HG03139 (cell line): ENCODE results near the gene GJD4.

Source experiments
- ATAC-seq: cut with Tn5 transposase; IDR thresholded peaks from one replicate; pipeline ENCODE4 v1.9.1; 2021; ENCODE audit not compliant: unreplicated experiment

The GJD4 gene

GRCh38 chr10:35614312-35614711, 9.2 kb downstream of the GJD4 start:
- no peak for ATAC-seq

- ATAC-seq, result no peak
Measured at GRCh38 chr10:35626971-35627507, 21.9 kb downstream of the GJD4 start.

DNA sequence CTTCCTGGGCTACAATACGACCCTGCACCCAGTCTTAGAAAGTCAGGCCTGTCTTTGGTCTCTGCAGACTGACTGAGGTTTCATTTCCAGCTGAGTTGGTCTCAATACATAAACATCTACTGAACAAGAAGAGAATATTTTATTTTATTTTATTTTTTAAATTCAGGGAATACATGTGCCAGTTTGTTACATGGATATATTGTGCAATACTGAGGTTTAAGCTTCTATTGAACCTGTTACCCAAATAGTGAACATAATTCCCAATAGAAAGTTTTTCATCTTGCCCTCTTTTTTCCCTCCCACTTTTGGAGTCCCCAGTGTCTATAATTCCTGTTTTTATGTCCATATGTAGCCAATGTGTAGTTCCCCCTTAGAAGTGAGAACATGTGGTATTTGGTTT, 26.3 kb downstream of the GJD4 start:
- ATAC-seq, result no peak

- ATAC-seq, result no peak
Measured at GRCh38 chr10:35632027-35632426, 26.9 kb downstream of the GJD4 start.

- no peak for ATAC-seq
Measured at GRCh38 chr10:35633006-35633980, 28.2 kb downstream of the GJD4 start.

DNA sequence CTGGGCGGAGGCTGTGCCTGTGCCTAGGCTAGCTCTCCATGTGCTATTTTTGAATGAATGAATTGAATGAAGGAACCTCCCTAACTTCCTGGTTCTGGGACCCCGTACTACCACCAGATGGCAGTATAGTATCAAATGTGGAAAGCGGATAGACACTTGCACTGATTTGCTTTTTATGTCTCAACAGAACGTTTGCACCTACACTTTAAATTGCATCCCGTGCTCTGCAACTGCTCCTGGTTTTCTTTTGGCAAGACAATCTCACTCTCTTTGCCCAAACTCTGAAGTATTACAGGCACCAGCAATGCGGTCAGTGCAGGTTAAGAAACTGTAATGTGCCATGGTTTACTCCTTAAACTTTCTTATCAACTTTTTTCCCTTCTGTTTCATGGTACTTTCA, 30.4 kb downstream of the GJD4 start:
- no peak for ATAC-seq

- no peak for ATAC-seq
Measured at GRCh38 chr10:35636956-35637355, 31.8 kb downstream of the GJD4 start.

- no peak for ATAC-seq
Measured at GRCh38 chr10:35637462-35637861, 32.3 kb downstream of the GJD4 start.

- no peak for ATAC-seq
Measured at GRCh38 chr10:35638101-35638500, 33.0 kb downstream of the GJD4 start.

- no peak for ATAC-seq
Measured at GRCh38 chr10:35639021-35639727, 34.0 kb downstream of the GJD4 start.

- no peak for ATAC-seq
Measured at GRCh38 chr10:35639728-35640401, 34.7 kb downstream of the GJD4 start.

DNA sequence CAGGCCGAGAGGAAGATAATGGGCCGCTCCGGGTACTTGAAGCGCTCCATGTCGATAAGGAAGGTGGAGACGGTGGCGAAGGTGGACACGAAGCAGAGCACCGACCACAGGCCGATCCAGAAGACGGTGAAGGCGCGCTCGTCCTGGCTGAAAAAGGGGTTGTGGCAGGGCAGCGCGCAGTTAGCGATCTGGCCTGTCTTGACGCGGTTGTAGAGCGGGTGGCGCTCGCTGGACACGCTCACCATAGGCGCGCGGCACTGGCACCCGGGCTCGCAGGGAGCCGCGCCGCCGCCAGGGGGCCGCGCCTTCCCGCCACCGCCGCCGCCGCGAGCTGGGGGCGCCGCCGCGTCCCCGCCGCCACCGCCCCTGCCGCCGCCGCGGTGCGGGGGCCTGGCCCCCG, 35.3 kb downstream of the GJD4 start:
- peak; percentile 35 for ATAC-seq

DNA sequence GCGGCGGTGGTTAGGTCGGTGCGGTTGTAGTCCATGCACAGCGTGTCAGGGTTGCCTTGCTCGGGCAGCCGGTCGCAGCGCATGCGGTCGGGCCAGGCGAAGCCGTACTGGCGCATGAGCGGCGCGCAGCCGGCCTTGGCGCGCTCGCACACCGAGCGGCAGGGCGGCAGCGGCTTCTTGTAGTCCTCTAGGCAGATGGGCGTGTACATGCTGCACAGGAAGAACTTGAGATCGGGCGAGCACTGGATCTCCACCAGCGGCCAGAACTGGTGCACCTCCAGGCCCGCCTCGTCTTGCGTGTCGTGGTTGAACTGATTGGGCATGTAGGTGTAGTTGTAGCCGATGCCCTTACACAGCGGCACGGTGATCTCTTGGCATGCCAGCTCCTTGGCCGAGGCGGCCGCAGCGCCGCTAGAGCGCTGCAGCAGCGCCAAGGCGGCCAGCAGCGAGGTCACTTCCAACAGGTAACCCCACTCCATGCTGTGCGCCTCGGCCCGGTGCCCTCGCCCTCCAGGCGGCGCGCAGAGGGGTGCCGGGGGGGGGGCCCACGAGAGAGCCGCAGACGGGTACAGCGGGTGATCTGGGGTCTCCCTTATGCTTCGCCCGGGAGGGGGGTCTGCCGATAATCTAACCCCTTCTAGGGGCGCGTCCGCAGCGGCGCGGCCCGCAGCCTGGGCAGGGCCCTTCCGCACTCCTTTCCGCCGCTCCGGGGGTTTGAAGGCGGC, 36.0 kb downstream of the GJD4 start:
- ATAC-seq, result peak; percentile 38

DNA sequence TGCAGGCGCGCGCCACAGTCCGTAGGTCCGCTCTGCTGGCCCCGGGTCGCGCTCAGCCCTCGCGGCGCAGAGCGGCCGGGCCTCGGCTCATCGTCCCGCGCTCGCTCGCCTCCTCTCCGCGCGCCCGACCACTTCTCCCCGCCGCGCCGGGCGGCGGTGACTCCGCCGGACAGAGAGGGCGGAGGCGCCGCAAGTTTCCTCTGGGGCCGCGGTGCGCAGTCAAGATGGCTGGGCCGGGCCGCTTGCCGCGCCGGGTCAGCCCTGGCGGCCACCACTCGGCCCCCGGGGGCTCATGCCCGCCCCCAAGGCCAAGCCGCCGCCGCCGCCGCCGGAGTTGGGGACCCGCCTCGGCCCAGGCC, 36.5 kb downstream of the GJD4 start:
- ATAC-seq, result peak; percentile 13

DNA sequence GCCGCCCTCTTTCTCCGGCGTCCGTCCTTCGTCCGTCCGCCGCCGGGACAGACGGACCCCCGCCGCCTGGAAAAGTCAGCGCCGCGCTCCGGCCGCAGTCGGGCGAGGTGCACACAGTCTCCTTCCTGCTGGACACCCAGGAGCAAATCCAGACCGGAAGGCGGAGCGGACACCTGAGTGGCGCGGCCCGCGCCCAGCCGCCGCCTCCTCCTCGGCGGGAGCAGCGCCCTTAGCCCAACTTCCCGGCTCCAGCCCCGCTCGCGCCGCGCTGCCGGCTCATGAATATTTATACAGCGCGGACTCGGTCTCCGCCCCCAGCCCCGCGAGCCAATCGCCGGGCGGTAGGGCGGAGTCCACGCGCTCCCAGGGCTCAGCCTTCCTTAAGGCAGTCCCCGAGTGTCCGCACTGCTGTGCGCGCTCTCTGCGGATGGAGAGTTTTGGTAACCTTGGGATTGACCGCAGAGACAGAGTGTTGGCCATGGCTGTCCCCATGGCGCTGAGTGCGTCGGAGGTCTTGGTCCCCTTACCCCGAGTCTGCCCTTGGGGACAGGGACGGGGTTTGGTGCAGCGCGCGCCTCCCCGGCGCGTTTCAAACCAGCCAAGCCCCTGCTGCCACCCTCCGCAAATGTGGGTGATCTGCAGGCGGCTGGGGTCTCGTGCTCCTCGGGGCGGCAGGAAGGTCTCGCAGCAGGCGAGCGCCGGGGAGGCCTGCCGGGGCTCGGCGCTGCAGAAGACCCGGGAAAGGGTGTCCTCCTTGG, 37.1 kb downstream of the GJD4 start, which contains the start of gene FZD8:
Gene FZD8 (minus strand): TSS at position 262 of the 758 bp plus-strand sequence. CDS start 867 bp downstream, outside the sequence.
- ATAC-seq, result peak; percentile 88

DNA sequence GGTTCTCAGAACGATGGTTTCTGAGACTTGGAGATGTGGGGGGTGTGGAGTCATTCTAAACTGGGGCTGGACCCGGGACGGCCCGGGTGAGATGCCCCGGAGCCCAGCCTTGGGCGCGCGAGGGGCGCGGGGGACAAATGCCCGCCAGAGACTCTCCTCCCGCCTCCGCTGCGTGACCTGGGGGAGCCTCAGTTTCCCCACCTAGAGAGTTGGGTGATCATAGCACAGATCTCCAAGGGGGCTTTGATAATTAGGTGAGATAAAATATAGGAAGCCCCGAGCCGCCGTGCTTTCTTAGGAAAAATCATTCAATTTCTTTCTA, 37.6 kb downstream of the GJD4 start:
- no peak for ATAC-seq

DNA sequence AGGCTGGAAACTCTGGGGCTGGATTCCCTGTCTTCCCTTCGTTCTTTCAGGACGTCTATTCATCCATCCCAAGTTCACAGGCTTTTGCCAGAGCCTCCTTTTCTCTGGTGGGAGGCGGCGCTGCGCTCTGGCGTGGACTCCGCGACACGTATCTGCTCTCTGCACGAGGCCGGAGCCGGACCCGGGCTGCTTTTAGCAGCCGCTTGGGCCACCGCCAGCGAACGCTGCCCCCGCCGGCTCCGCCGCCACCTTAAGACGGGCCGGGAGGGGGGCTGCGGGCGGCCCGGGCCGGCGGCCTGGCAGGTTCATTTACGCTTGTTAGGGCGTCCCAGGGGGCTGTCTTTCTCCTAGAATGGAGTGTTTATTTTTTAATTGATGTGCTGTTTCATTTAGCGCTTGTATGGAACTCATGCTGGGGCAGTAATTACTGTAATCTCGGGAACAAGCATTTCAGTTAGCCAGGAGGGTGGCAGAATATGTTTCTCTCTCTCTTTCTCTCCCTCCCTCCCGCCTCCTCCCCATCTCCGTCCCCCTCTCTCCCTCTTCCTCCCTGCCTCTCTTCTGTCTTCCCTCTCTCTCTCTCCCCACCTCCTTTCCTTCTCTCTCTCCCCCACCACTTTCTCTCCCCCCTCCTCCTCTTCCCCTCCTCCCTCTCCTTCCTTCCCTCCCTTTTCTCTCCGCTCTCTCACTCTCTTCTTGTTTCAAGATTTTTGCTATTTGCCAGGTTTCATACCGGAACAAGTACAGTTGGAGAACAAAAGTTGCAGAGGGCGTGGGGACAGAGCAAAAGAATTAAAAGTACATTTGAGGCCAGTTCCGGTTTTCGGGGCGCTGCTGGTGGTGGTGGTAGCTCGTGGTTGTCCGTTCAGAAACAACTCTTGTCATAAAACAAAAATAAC, 38.3 kb downstream of the GJD4 start:
- no peak for ATAC-seq

DNA sequence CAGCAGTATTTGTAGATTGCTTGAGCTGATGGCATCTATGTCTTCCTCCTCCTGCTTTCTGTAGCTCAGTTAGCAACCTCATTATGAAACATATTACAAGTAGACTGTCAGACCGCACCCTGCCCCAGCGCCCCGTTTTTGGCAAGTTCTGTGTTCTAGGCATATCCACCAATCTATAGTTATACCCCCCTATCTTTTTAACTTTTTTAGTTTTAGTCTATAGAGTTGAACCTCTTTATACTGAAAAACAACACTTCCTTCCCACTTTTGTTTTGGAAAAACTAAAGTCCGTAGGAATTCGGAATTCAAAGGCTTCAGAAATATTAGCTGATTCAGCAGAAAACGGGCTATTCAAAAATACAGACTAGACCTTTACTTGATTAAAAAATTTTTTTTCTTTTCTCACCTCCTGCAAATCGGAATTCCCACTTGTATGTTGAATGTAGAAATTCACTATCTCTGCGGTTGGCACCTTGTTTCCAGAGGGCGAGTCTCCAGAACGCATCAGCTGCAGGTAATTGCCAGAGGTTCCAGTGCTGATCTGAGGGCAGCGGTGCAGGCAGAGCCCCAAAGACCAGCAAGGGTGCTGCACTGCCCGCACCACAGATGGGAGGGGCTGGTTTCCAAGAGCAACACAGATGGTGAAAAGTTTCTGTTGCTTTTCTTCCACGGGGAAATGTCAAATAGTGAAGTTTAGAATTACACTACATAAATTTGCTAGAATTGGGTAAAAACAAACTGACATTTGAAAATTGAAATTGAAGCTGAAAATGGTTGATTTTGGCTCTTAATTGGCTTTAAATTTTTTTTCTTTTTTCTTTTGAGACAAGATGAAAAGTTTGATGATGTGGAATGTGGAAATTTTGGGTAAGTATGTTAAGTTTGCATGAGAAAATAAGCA, 39.2 kb downstream of the GJD4 start:
- ATAC-seq, result no peak
